Breast epithelium (tissue), 3 donors: ENCODE data around the gene WAC.

Experiments used
- CTCF ChIP-seq, 3 donors: fragments of 450-650 bp; IDR thresholded peaks; one replicate each; pipeline ENCODE4 v1.5.1; 2016 to 2017; ENCODE audit warnings: antibody characterized with exemption in 3 of 3, mild to moderate bottlenecking in 3 of 3, moderate library complexity in 3 of 3
- POLR2A ChIP-seq: fragments of 450-650 bp; IDR thresholded peaks from one replicate; pipeline ENCODE4 v1.6.1; 2016; ENCODE audit warnings: antibody characterized with exemption, mild to moderate bottlenecking, moderate library complexity

GRCh38 chr10:28616514-28616913, 83.6 kb downstream of the WAC start:
- TF ChIP-seq CTCF (IDR thresholded peaks at IDR 0.05) (no peak), POLR2A (no peak)
